Panc1 (cell line): Measurements from ENCODE around the gene SH3BP4. TPM values are rescaled to one million over a fixed set of nuclear protein-coding genes. Genes with fewer than 3 reads are reported as not detected.

Source experiments
- ATAC-seq: fragments of 200-7000 bp; cut with Tn5 transposase; 2 replicates; pipeline ENCODE4 v1.9.1; 2020; ENCODE audit warnings: mild to moderate bottlenecking, moderate library complexity
- BruUV-seq: library from RNA; stranded (reverse); fragments of 400-500 nt; replicated peaks from 2 replicates; lab custom pipeline; 2021; lab: Mats Ljungman, UMichigan
- CTCF ChIA-PET: fragments of 300-600 bp; sonication (Branson Sonifier 250); formaldehyde crosslinking; loops from one replicate; lab custom pipeline; 2022; ENCODE audit warnings: antibody characterized with exemption; lab: Charles Lee
- POLR2A ChIA-PET: fragments of 300-600 bp; sonication (Branson Sonifier 250); formaldehyde crosslinking; loops from one replicate; lab custom pipeline; 2022; ENCODE audit warnings: antibody characterized with exemption; lab: Charles Lee
- DNase-seq: peaks from one replicate; pipeline ENCODE4 v3.0.0-alpha.2; 2010; ENCODE audit warnings: low read depth, low spot score
- H3K27ac ChIP-seq: 2 replicates; pipeline ENCODE4 v1.5.1; 2011; ENCODE audit warnings: mild to moderate bottlenecking, low read length, inconsistent platforms
- H3K27me3 ChIP-seq: fragments of 200-500 bp; sonication (Bioruptor generic); 2 replicates; pipeline ENCODE4 v1.6.0; 2014; ENCODE audit warnings: low read length, inconsistent platforms; ENCODE audit not compliant: control insufficient read depth, insufficient read depth
- H3K36me3 ChIP-seq: fragments of 200-500 bp; sonication (Bioruptor generic); 2 replicates; pipeline ENCODE4 v1.5.1; 2014; ENCODE audit warnings: inconsistent platforms, mild to moderate bottlenecking, low read length, moderate library complexity; ENCODE audit not compliant: control insufficient read depth, insufficient read depth
- H3K4me1 ChIP-seq: 2 replicates; pipeline ENCODE4 v1.5.1; 2011; ENCODE audit warnings: inconsistent platforms, mild to moderate bottlenecking, low read length, moderate library complexity; ENCODE audit not compliant: control insufficient read depth, insufficient read depth
- H3K4me3 ChIP-seq, 2 experiments: 2 replicates each; pipeline ENCODE4 v1.5.1; 2011 to 2012; ENCODE audit warnings: low read depth in 2 of 2, low read length in 2 of 2, mild to moderate bottlenecking in 2 of 2, inconsistent platforms in 1 of 2, moderate library complexity in 1 of 2
- H3K9me3 ChIP-seq: fragments of 200-500 bp; sonication (Bioruptor generic); 2 replicates; pipeline ENCODE4 v1.5.1; 2014; ENCODE audit warnings: low read depth, mild to moderate bottlenecking, inconsistent platforms, low read length, moderate library complexity; ENCODE audit not compliant: control insufficient read depth, insufficient read depth
- CTCF ChIP-seq: fragments of 450-650 bp; IDR thresholded peaks from 2 replicates; pipeline ENCODE4 v1.5.1; 2017; ENCODE audit warnings: mild to moderate bottlenecking
- POLR2AphosphoS5 ChIP-seq: IDR thresholded peaks from 2 replicates; pipeline ENCODE4 v1.6.1; 2012; ENCODE audit warnings: mild to moderate bottlenecking, low read depth, low read length, moderate library complexity
- REST ChIP-seq, 2 experiments: IDR thresholded peaks; 2 replicates each; pipeline ENCODE4 v1.6.1; 2011 to 2012; ENCODE audit warnings: low read depth in 2 of 2, control low read depth in 1 of 2, low read length in 1 of 2, mild to moderate bottlenecking in 1 of 2, moderate library complexity in 1 of 2; ENCODE audit not compliant: insufficient read depth in 1 of 2
- SIN3A ChIP-seq: IDR thresholded peaks from 2 replicates; pipeline ENCODE4 v1.6.1; 2012; ENCODE audit warnings: low read depth, mild to moderate bottlenecking, low read length, moderate library complexity, borderline replicate concordance; ENCODE audit not compliant: insufficient read depth
- TCF7L2 ChIP-seq: IDR thresholded peaks from 2 replicates; pipeline ENCODE4 v1.6.1; 2011; ENCODE audit warnings: mild to moderate bottlenecking, low read depth, low read length, inconsistent platforms
- in situ Hi-C: cut with HindIII; loops from 2 replicates; pipeline ENCODE4 v1.10.0; 2016; ENCODE audit warnings: low sequenced_read_pairs, low pct_unique_long_range_greater_than_20kb
- intact Hi-C: fragments of 100-400 bp; cut with micrococcal nuclease; formaldehyde crosslinking; loops from one replicate; pipeline ENCODE4 v1.10.0; 2022; ENCODE audit not compliant: unreplicated experiment
- total RNA-seq: library from RNA; stranded (reverse); gene quantifications from one replicate; pipeline ENCODE4 v1.2.1, GENCODE V29; 2021; ENCODE audit not compliant: unreplicated experiment

SH3BP4 gene
- total RNA-seq, 1 experiment from 2014 or later = 133 TPM

- Histone ChIP-seq H3K9me3 (no peaks in the 10 kb centered on the region), H3K27me3 (no peaks in the 10 kb centered on the region), H3K4me1 (peaks cover 12% of the 10 kb centered on the region; the same call in 1 of the 2 replicates), H3K4me3 (no peak overlapping the region), H3K27ac (peak overlapping the region; percentile 53), H3K36me3 (no peaks in the 10 kb centered on the region)
- TF ChIP-seq TCF7L2 (no peak), POLR2AphosphoS5 (no peak), REST (IDR thresholded peaks at IDR 0.05; ENCODE audit: insufficient read depth in 1 of 2, low read depth in 2 of 2, low read length in 1 of 2) (no peak), CTCF (no peak), SIN3A (no peak)
- POLR2A ChIA-PET = no interaction called here
- ATAC-seq (no peak), DNase-seq (no peak)
- in situ Hi-C loops = no loop called here
- BruUV-seq = no TSS peak
- CTCF ChIA-PET = no interaction called here
- intact Hi-C loops = no loop called here
These were observed 37.3 kb upstream of the SH3BP4 start for GRCh38 chr2:234914371-234915154.

- in situ Hi-C loops (no loop called here), intact Hi-C loops (no loop called here)
- Histone ChIP-seq H3K4me1 (peaks cover 6% of the 10 kb centered on the region; the same call in 1 of the 2 replicates), H3K36me3 (no peaks in the 10 kb centered on the region), H3K27me3 (no peaks in the 10 kb centered on the region), H3K4me3 (no peak overlapping the region), H3K27ac (no peak overlapping the region), H3K9me3 (no peaks in the 10 kb centered on the region)
- no TSS peak for BruUV-seq
- DNase-seq (no peak), ATAC-seq (no peak)
- ChIA-PET CTCF (no interaction called here), POLR2A (no interaction called here)
- no peak for TF ChIP-seq REST (IDR thresholded peaks at IDR 0.05; ENCODE audit: insufficient read depth in 1 of 2, low read depth in 2 of 2, low read length in 1 of 2)
- TF ChIP-seq POLR2AphosphoS5 = no peak
- peak; percentile 12; the same call in 1 of the 2 replicates for TF ChIP-seq CTCF
- no peak for TF ChIP-seq SIN3A
- TF ChIP-seq TCF7L2 = no peak
These were observed 35.1 kb upstream of the SH3BP4 start for GRCh38 chr2:234916674-234917073.
